ENCODE measurements around the gene VCAM1.

Gene VCAM1

DNA sequence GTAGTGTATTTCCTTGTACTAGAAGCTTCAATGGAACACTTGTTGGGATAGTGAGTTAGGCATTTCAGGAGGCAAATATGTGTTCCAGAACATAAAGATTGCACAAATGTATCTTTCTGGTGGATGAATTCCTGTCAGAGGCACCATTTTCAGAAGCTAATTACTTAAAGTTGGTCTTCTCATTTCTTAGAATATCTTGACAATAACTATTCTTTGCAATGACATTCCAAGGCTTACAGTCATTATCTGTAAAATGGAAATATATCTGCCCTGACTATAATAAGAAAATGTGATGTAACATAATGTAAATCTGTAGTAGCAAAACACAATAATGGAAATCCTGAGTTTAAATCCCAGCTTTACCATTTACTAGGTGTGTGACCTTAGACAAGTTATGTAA lies 2.7 kb downstream of the VCAM1 start:
- no peak for DNase-seq (ENCODE audit: low read depth)

DNA sequence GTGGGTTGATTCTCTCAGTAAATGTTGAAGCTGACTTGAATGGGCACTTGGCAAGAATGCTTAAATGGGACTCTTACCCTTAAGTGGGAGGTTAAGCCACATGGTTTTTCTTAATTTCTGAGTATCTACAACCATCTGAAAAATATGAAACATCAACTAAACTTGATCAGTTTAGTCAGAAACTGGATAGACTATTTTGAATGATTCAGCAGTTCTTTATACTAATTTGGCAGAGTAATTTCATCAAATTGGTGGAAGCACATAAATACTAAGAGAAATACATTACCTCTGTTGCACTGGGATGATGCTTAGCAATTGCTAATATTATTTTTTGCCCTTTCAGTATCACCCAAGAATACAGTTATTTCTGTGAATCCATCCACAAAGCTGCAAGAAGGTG lies 4.7 kb downstream of the VCAM1 start:
- DNase-seq (ENCODE audit: low read depth), result no peak

GRCh38 chr1:100730130-100730529 lies 10.6 kb downstream of the VCAM1 start:
- DNase-seq (ENCODE audit: low read depth), result peak; percentile 45

DNA sequence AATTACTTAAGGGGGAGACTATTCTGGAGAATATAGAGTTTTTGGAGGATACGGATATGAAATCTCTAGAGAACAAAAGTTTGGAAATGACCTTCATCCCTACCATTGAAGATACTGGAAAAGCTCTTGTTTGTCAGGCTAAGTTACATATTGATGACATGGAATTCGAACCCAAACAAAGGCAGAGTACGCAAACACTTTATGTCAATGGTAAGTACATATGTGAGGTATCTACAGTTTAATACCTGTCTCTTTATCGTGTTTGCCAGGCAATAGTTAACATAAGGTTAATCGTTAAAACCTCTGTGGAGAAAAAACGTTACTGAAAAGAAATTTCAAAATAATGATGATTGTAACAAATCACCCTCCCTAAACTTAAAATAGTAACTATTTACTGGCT lies 11.8 kb downstream of the VCAM1 start:
- DNase-seq (ENCODE audit: low read depth), result no peak

DNA sequence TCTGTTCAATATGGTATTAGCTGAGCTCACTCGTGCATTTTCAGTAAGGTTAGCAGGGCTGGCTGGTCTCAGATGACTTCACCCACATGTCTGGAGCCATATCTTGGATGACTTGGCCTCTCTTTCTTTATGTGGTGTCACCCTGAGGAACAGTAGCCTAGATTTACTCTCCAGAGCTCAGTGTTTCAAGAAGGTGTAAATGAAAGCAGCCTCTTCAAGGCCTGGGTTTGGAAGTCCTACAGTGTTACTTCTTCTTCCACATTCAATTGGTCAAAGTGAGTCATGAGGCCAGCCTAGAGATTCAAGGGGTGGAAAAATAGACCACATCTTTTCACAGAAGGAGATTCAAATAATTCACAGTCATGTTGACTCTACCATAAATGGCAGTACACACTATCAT lies 12.2 kb downstream of the VCAM1 start:
- no peak for DNase-seq (ENCODE audit: low read depth)

- peak; percentile 91 for DNase-seq (ENCODE audit: low read depth)
Measured at GRCh38 chr1:100734676-100735075, 15.1 kb downstream of the VCAM1 start.

DNA sequence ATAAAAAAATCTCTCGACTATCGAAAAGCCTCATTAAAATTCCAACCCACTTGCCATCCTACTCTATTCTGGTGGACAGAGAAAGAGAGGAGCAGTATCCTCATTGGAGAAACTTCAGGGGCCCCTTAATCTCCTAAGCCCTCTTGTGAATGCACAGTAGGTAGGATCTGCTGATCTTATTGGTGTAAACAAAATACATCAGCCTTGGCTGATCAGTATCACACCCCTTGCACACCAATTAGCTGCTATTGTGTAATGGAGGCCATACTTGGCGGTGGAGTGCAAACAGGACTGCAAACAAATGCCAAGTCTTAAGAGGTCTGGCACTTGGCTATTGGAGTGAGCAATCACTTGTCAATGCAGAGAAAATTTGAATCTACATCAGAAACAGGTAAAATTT lies 15.7 kb downstream of the VCAM1 start:
- DNase-seq (ENCODE audit: low read depth), result no peak

- no peak for DNase-seq (ENCODE audit: low read depth)
Measured at GRCh38 chr1:100736324-100736723, 16.8 kb downstream of the VCAM1 start.

GRCh38 chr1:100736746-100737145 lies 17.2 kb downstream of the VCAM1 start:
- peak; percentile 49 for DNase-seq (ENCODE audit: low read depth)

GRCh38 chr1:100746542-100746932 lies 27.0 kb downstream of the VCAM1 start:
- DNase-seq (ENCODE audit: low read depth), result peak; percentile 51

DNA sequence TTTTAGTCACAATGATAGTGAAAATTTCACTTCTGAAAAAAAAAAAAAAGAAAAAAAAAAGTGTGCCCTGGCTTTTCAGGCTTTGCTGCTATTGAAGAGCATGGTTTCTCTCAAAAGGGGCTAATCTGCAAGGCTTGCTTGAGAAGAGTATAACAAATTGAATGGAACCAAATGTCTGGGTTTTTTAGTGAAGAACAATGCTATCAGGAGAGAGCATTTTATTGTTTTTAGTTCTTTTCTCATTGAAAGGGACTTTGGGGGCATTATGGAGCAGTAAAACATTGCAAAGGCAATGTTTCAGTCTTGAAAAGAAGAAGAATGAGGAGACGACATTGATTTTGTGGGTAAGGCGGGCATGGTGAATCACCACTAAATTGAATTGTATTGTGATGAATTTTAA lies 28.2 kb downstream of the VCAM1 start:
- no peak for DNase-seq (ENCODE audit: low read depth)

GRCh38 chr1:100750005-100750885 lies 30.7 kb downstream of the VCAM1 start:
- no peak for DNase-seq (ENCODE audit: low read depth)

GRCh38 chr1:100752791-100753190 lies 33.2 kb downstream of the VCAM1 start:
- peak; percentile 19 for DNase-seq (ENCODE audit: low read depth)

DNA sequence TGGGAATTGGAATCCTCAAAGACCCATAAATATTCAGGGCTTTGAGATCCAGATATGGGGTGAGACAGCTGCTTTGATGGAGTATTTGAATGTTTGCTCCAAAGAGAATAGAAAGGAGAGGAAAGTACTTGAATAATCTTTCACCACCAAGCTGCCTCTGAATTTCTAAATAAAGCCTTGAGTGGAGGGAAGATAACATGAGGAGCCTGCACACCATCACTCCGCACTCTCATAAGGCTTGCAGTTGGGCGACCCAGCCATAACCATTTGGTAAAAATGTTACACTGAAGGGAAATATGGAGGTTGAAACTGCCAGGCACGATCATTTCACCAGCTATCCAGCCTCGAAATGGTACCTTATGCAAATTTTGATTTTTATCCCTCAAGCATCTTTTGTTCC lies 38.4 kb downstream of the VCAM1 start:
- DNase-seq (ENCODE audit: low read depth), result no peak

- no peak for DNase-seq (ENCODE audit: low read depth)
Measured at GRCh38 chr1:100759188-100759587, 39.6 kb downstream of the VCAM1 start.

- no peak for DNase-seq (ENCODE audit: low read depth)
Measured at GRCh38 chr1:100760511-100760910, 41.0 kb downstream of the VCAM1 start.

DNA sequence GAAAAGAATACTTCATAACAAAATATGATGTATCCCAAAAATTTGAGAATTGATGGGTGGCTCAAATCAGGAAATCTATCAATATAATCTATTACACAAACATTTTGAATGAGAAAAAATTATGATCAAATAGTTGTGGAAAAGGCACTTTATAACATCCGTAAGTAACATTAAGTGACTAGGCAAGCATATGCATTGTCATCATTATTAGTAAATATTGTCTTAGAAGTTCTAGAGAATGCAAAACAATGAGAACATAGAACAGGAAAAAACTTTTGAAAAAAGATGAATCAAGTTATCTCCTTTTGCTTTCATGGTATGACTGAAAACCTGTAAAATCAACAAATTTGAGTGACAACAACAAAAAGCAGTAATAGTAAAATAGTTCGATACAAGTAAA lies 42.9 kb downstream of the VCAM1 start:
- DNase-seq (ENCODE audit: low read depth), result no peak

DNA sequence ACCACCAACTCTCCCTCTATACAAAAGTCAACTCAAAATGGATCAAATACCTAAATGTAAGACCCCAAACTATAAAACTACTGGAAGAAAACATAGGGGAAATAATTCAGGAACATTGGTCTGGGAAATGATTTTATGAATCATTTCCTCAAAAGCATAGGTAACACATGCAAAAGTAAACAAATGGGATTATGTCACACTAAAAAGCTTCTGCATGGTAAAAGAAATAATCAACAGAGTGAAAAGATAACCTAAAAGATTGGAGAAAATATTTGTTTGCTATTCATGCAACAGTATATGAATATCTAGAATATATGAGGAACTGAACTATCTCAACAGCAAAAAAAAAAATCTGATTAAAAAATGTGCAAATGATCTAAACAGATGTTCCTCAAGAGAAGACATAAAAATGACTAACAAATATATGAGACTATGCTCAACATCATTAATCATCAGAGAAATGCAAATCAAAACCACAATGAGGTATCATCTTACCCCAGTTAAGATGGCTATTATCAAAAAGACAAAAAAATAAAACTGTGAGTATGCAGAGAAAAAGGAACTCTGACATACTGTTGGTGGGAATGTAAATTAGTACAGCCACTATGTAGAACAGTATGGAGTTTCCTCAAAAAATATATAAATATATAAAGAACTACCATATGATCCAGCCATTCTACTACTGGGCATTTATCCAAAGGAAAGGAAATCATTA lies 47.8 kb downstream of the VCAM1 start:
- peak; percentile 54 for DNase-seq (ENCODE audit: low read depth)

DNA sequence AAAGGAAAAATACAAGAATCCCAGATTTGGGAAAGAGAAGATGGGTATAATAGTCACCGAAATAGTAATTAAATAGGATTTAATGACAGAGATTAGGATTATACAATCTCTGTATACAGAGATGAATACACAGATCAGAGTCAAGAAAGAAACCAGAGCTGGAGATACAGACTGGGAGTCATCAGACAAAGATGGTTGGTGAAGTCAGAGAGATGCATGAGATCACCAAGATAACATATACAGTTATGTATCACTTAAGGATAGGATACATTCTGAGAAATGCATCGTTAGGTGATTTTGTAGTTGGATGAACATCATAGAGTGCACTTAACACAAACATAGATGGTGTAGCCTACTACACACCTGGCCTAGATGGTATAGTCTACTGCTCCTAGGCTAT lies 49.8 kb downstream of the VCAM1 start:
- no peak for DNase-seq (ENCODE audit: low read depth)

DNA sequence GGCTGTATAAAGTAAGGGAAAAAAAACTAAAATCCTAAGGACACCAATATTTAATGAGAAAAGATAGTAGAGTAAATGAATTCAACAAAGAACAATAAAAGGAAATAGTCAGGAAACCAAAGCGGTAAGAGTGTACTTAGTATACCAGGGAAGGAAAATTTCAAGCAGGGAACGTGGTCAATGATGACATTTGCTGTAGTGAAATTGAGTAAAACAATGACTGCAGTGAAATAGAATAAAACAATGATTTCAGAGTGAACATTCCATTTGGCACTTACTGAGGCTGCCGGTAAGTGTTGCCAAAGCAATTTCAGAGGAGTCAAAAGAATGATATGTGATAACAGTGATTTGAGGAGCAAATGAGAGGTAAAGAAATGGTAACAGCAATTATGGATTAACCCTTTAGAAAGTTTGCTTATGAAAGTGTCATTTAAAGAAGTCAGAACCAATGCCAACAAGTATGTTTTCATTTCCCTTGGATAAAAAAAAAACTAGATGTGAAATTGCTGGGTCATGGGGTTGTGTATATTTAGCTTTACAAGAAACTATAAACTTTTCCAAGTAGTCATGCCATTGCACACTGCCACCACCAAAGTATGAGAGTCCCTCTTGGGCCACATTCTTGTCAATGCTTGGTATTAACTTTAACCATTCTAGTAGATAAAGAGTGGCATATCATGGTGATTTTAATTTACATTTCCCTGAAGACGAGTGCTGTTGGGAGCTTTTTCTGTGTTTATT lies 50.5 kb downstream of the VCAM1 start:
- DNase-seq (ENCODE audit: low read depth), result no peak

- peak; percentile 50 for DNase-seq (ENCODE audit: low read depth)
Measured at GRCh38 chr1:100773444-100773843, 53.9 kb downstream of the VCAM1 start.

DNA sequence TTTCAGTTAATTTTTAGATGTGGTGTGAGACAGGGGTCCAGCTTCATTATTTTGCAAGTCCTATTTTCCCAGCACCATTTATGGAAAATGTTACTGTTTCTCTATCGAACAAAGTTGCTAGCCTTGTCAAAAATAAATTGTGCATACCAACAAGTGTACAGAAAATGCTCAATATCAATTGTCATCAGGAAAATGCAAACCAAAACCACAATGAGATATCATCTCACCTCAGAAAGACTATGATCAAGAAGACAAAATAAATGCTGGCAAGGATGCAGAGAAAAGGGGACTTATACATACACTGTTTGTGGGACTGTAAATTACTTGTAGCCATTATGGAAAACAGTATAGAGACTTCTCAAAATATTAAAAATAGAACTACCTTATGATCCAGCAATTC lies 54.8 kb downstream of the VCAM1 start:
- no peak for DNase-seq (ENCODE audit: low read depth)

DNA sequence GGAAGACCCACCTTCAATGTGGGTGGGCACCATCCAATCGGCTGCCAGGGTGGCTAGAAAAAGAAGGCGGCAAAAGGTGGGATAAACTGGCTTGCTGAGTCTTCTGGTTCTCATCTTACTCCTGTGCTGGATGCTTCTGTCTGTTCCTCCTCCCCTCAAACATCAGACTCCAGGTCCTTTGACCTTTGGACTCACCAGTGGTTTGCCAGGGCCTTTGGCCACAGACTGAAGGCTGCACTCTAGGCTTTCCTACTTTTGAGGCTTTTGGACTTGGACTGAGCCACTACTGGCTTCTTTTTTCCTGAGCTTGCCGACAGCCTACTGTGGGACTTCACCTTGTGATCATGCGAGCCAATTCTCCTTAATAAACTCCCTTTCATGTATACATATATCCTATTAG lies 55.9 kb downstream of the VCAM1 start:
- DNase-seq (ENCODE audit: low read depth), result no peak

Data from amniotic epithelial cell (primary cell).